GM12878 (cell line): ENCODE results near the gene ZSWIM3. TPM values are rescaled to one million over a fixed set of nuclear protein-coding genes. Genes with fewer than 3 reads are reported as not detected.

ENCODE experiments used
- ATAC-seq: fragments of 200-7000 bp; cut with Tn5 transposase; 3 replicates; pipeline ENCODE4 v1.9.1; 2020; ENCODE audit warnings: mild to moderate bottlenecking, moderate library complexity
- BruUV-seq: library from RNA; stranded (reverse); fragments of 400-500 nt; replicated peaks from 2 replicates; lab custom pipeline; 2021; lab: Mats Ljungman, UMichigan
- CTCF ChIA-PET: fragments of 300-600 bp; sonication (Branson Sonifier 250); formaldehyde crosslinking; extraction: SDS; loops from one replicate; lab custom pipeline; 2021; ENCODE audit warnings: inconsistent platforms; lab: Yijun Ruan, JAX
- POLR2A ChIA-PET: fragments of 350-600 bp; formaldehyde crosslinking; extraction: SDS; loops from one replicate; lab custom pipeline; 2021; ENCODE audit warnings: inconsistent platforms; lab: Charles Lee
- RAD21 ChIA-PET: fragments of 300-600 bp; sonication (Branson Sonifier 250); formaldehyde crosslinking; loops from one replicate; lab custom pipeline; 2023; ENCODE audit warnings: antibody characterized with exemption; ENCODE audit not compliant: unreplicated experiment; lab: Charles Lee
- SMC1A ChIA-PET: fragments of 300-600 bp; sonication (Branson Sonifier 250); formaldehyde crosslinking; loops from one replicate; lab custom pipeline; 2023; ENCODE audit not compliant: unreplicated experiment, uncharacterized antibody; lab: Charles Lee
- DNase-seq: peaks from one replicate; pipeline ENCODE4 v3.0.0-alpha.2; 2011; ENCODE audit warnings: low read depth, low spot score
- FAIRE-seq: peaks from 3 replicates; lab custom pipeline; 2011; peaks lifted over from hg19 to GRCh38; lab: Jason Lieb, UNC
- H2AFZ ChIP-seq: 2 replicates; pipeline ENCODE4 v1.6.0; 2011; ENCODE audit warnings: low read depth, low read length, control low read depth; ENCODE audit not compliant: control insufficient read depth
- H3K27ac ChIP-seq: 2 replicates; pipeline ENCODE4 v1.5.1; 2011; ENCODE audit warnings: control low read depth; ENCODE audit not compliant: control insufficient read depth, insufficient read depth
- H3K27me3 ChIP-seq, 2 experiments: replicated peaks in 1 of 2; 2 replicates each; pipeline versions ENCODE4 v1.6.0 to v1.6.1; 2011; ENCODE audit warnings: low read length in 1 of 2; ENCODE audit not compliant: control insufficient read depth in 2 of 2, insufficient read depth in 2 of 2
- H3K36me3 ChIP-seq, 2 experiments: 2 replicates each; pipeline ENCODE4 v1.5.1; 2011; ENCODE audit warnings: low read length in 1 of 2; ENCODE audit not compliant: control insufficient read depth in 2 of 2, insufficient read depth in 2 of 2
- H3K4me1 ChIP-seq: 2 replicates; pipeline ENCODE4 v1.6.1; 2011; ENCODE audit warnings: mild to moderate bottlenecking, low read length, moderate library complexity, mixed read lengths; ENCODE audit not compliant: control insufficient read depth, insufficient read depth
- H3K4me2 ChIP-seq: 2 replicates; pipeline ENCODE4 v1.6.0; 2011; ENCODE audit warnings: control low read depth; ENCODE audit not compliant: control insufficient read depth, insufficient read depth
- H3K4me3 ChIP-seq: fragments of 200-600 bp; sonication (generic); 2 replicates; pipeline ENCODE4 v1.5.1; 2016
- H3K79me2 ChIP-seq: 2 replicates; pipeline ENCODE4 v1.6.0; 2011; ENCODE audit warnings: low read length; ENCODE audit not compliant: control insufficient read depth, insufficient read depth
- H3K9ac ChIP-seq: 2 replicates; pipeline ENCODE4 v1.8.0; 2011; ENCODE audit warnings: low read length, control low read depth, mixed read lengths; ENCODE audit not compliant: control insufficient read depth, insufficient read depth
- H3K9me3 ChIP-seq: replicated peaks from 3 replicates; pipeline ENCODE4 v1.5.1; 2011; ENCODE audit warnings: mild to moderate bottlenecking, low read length; ENCODE audit not compliant: control insufficient read depth, insufficient read depth
- H4K20me1 ChIP-seq: 2 replicates; pipeline ENCODE4 v1.6.0; 2011; ENCODE audit not compliant: control insufficient read depth, insufficient read depth
- CREB1 ChIP-seq: IDR thresholded peaks from 2 replicates; pipeline ENCODE4 v1.6.1; 2012; ENCODE audit warnings: low read depth, mild to moderate bottlenecking, inconsistent platforms
- CREM ChIP-seq: IDR thresholded peaks from 2 replicates; pipeline ENCODE4 v1.6.1; 2014; ENCODE audit warnings: antibody characterized with exemption, low read depth
- FOXM1 ChIP-seq: IDR thresholded peaks from 2 replicates; pipeline ENCODE4 v1.6.1; 2012; ENCODE audit warnings: low read depth, mild to moderate bottlenecking, inconsistent platforms, low read length, moderate library complexity
- MAX ChIP-seq: IDR thresholded peaks from 2 replicates; pipeline ENCODE4 v1.6.1; 2012; ENCODE audit warnings: low read depth, low read length, improper control_type of control experiment
- MYC ChIP-seq: IDR thresholded peaks from 2 replicates; pipeline ENCODE4 v1.6.1; 2011; ENCODE audit warnings: mild to moderate bottlenecking, low read length, moderate library complexity, inconsistent platforms; ENCODE audit not compliant: insufficient read depth, insufficient replicate concordance, insufficient read length, severe bottlenecking
- NBN ChIP-seq: fragments of 450-650 bp; IDR thresholded peaks from 2 replicates; pipeline ENCODE4 v1.6.1; 2016
- NFIC ChIP-seq: IDR thresholded peaks from 2 replicates; pipeline ENCODE4 v1.6.1; 2012; ENCODE audit warnings: low read depth, mild to moderate bottlenecking, inconsistent platforms, low read length, moderate library complexity
- SMC3 ChIP-seq: IDR thresholded peaks from 2 replicates; pipeline ENCODE4 v1.6.1; 2011; ENCODE audit warnings: low read length, improper control_type of control experiment, borderline replicate concordance
- SREBF1 ChIP-seq: IDR thresholded peaks from 2 replicates; pipeline ENCODE4 v1.6.1; 2012; ENCODE audit warnings: mild to moderate bottlenecking, low read length
- SUPT20H ChIP-seq: IDR thresholded peaks from 2 replicates; pipeline ENCODE4 v1.6.1; 2011; ENCODE audit warnings: low read depth, mild to moderate bottlenecking, low read length, moderate library complexity, borderline replicate concordance; ENCODE audit not compliant: control insufficient read depth
- USF1 ChIP-seq: IDR thresholded peaks from 2 replicates; pipeline ENCODE4 v1.6.1; 2011; ENCODE audit warnings: borderline replicate concordance, low read depth, mild to moderate bottlenecking, moderate library complexity, mixed read lengths, low read length; ENCODE audit not compliant: insufficient read depth; ENCODE audit errors: extremely low read length
- WRNIP1 ChIP-seq: IDR thresholded peaks from 2 replicates; pipeline ENCODE4 v1.6.1; 2011; ENCODE audit warnings: low read depth, low read length, improper control_type of control experiment, borderline replicate concordance
- ZNF384 ChIP-seq: IDR thresholded peaks from 2 replicates; pipeline ENCODE4 v1.6.1; 2012; ENCODE audit warnings: low read depth, mild to moderate bottlenecking, low read length, improper control_type of control experiment, borderline replicate concordance
- ZZZ3 ChIP-seq: IDR thresholded peaks from 2 replicates; pipeline ENCODE4 v1.6.1; 2011; ENCODE audit warnings: low read depth; ENCODE audit not compliant: control insufficient read depth, insufficient read length
- WGBS: methylation state at CpG from one replicate; pipeline ENCODE4 v1.1.6; 2016; ENCODE audit warnings: low lambda C conversion rate; ENCODE audit not compliant: insufficient replicate concordance, insufficient coverage; ENCODE audit errors: missing lambda C conversion rate; 5-methylcytosine and 5-hydroxymethylcytosine counted together
- in situ Hi-C: fragments of 300-500 bp; cut with MboI; formaldehyde crosslinking; loops from 9 replicates; pipeline ENCODE4 v1.14.3; 2018; ENCODE audit warnings: mixed read lengths
- intact Hi-C: fragments of 100-400 bp; cut with micrococcal nuclease; formaldehyde crosslinking; loops from one replicate; pipeline ENCODE4 v1.14.2; 2022; ENCODE audit not compliant: unreplicated experiment
- polyA plus RNA-seq, 11 experiments: library from polyadenylated mRNA; depleted of rRNA in 4 of 11; unstranded in 6 of 11; stranded (reverse) in 5 of 11; fragments of >200 nt; fragmentation: Nextera tagmentation in 4 of 11; fragmentation: Illumina TruSeq in 1 of 11; extraction: Ambion mirVana in 4 of 11; extraction: Trizol in 1 of 11; gene quantifications; 1 replicate in 1 of 11; 2 replicates in 10 of 11; pipeline versions ENCODE4 v1.2.1 to v1.2.3, GENCODE V29; 2011 to 2016; ENCODE audit warnings: inconsistent platforms in 2 of 11, missing spikeins in 2 of 11, low read depth in 1 of 11
- total RNA-seq, 4 experiments: library from RNA; depleted of rRNA in 3 of 4; stranded (reverse); fragments of >200 nt in 3 of 4; fragmentation: Illumina TruSeq in 1 of 4; extraction: Trizol in 1 of 4; gene quantifications; 2 replicates each; pipeline versions ENCODE4 v1.2.1 to v1.2.3, GENCODE V29; 2013 to 2021
- TF ChIP-seq, protein P1 (sequence below), 3 experiments: IDR thresholded peaks in 2 of 3; conservative IDR thresholded peaks in 1 of 3; 2 replicates each; pipeline ENCODE4 v1.5.1; 2011; ENCODE audit warnings: low read depth in 3 of 3, low read length in 3 of 3, mild to moderate bottlenecking in 3 of 3, control low read depth in 2 of 3, moderate library complexity in 2 of 3, inconsistent platforms in 1 of 3, mixed read lengths in 1 of 3; ENCODE audit not compliant: control insufficient read depth in 2 of 3, insufficient read depth in 1 of 3; ENCODE audit errors: extremely low read depth in 1 of 3
- TF ChIP-seq, protein P2 (sequence below): fragments of 450-650 bp; IDR thresholded peaks from 2 replicates; pipeline ENCODE4 v1.6.1; 2017; ENCODE audit warnings: antibody characterized with exemption, mild to moderate bottlenecking, moderate library complexity

Gene ZSWIM3
- total and polyA plus RNA-seq, 10 of the 15 experiments (the other 5 are each of a cell fraction or from before 2014, with no cell fraction given): 1.6 to 5.1 (median 4.2) TPM

GRCh38 chr20:45821947-45822346 is 35.5 kb upstream of the ZSWIM3 start:
- Histone ChIP-seq H3K4me3 (no peak overlapping the region), H3K27ac (no peak overlapping the region), H3K9ac (no peak overlapping the region), H3K27me3 (no peaks in the 10 kb centered on the region; a peak in 2 of 4 replicates), H3K4me1 (peaks cover 5% of the 10 kb centered on the region; the same call in 1 of the 2 replicates), H3K9me3 (no peaks in the 10 kb centered on the region), H3K79me2 (no peaks in the 10 kb centered on the region), H4K20me1 (no peaks in the 10 kb centered on the region), H3K36me3 (peaks cover 1 to 5% of the 10 kb centered on the region in 2 experiments; a peak in 1 of 4 replicates), H3K4me2 (no peak overlapping the region), H2AFZ (no peak overlapping the region)
- CTCF ChIA-PET: interaction anchor here (0.8 to 1.9 kb wide), 4 partner anchors 23 to 140 kb away, joined by 3 to 8 read pairs (median 7); partner anchors contain the start of genes ACOT8, CTSA and NEURL2
- BruUV-seq: no TSS peak
- in situ Hi-C loops (loop anchor here (25.0 kb wide), 1 partner anchor 540 kb away; no protein-coding TSS in a partner anchor), intact Hi-C loops (no loop called here)
- 57% methylated on average over 2 of the region's 2 CpGs for WGBS
- FAIRE-seq (no peak), DNase-seq (no peak), ATAC-seq (no peak)
- RAD21 ChIA-PET: no interaction called here
- POLR2A ChIA-PET: interaction anchor here (0.9 kb wide), 1 partner anchor 9 kb away, joined by 5 read pairs; no protein-coding TSS in a partner anchor
- SMC1A ChIA-PET: no interaction called here
- no peak for TF ChIP-seq SREBF1
- no peak for TF ChIP-seq MAX
- TF ChIP-seq USF1: no peak
- TF ChIP-seq CREB1: no peak
- TF ChIP-seq WRNIP1: no peak
- no peak for TF ChIP-seq ZZZ3
- TF ChIP-seq, protein P1, sequence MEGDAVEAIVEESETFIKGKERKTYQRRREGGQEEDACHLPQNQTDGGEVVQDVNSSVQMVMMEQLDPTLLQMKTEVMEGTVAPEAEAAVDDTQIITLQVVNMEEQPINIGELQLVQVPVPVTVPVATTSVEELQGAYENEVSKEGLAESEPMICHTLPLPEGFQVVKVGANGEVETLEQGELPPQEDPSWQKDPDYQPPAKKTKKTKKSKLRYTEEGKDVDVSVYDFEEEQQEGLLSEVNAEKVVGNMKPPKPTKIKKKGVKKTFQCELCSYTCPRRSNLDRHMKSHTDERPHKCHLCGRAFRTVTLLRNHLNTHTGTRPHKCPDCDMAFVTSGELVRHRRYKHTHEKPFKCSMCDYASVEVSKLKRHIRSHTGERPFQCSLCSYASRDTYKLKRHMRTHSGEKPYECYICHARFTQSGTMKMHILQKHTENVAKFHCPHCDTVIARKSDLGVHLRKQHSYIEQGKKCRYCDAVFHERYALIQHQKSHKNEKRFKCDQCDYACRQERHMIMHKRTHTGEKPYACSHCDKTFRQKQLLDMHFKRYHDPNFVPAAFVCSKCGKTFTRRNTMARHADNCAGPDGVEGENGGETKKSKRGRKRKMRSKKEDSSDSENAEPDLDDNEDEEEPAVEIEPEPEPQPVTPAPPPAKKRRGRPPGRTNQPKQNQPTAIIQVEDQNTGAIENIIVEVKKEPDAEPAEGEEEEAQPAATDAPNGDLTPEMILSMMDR (IDR thresholded peaks at IDR 0.05 in 2 of 3, conservative IDR thresholded peaks at IDR 0.05 in 1 of 3; ENCODE audit: control insufficient read depth in 2 of 3, extremely low read depth in 1 of 3, insufficient read depth in 1 of 3, low read depth in 3 of 3, low read length in 3 of 3): no peak
- no peak for TF ChIP-seq SMC3
- no peak for TF ChIP-seq NFIC
- TF ChIP-seq NBN: no peak
- no peak for TF ChIP-seq FOXM1
- no peak for TF ChIP-seq ZNF384
- TF ChIP-seq MYC: no peak
- no peak for TF ChIP-seq SUPT20H
- TF ChIP-seq, protein P2, sequence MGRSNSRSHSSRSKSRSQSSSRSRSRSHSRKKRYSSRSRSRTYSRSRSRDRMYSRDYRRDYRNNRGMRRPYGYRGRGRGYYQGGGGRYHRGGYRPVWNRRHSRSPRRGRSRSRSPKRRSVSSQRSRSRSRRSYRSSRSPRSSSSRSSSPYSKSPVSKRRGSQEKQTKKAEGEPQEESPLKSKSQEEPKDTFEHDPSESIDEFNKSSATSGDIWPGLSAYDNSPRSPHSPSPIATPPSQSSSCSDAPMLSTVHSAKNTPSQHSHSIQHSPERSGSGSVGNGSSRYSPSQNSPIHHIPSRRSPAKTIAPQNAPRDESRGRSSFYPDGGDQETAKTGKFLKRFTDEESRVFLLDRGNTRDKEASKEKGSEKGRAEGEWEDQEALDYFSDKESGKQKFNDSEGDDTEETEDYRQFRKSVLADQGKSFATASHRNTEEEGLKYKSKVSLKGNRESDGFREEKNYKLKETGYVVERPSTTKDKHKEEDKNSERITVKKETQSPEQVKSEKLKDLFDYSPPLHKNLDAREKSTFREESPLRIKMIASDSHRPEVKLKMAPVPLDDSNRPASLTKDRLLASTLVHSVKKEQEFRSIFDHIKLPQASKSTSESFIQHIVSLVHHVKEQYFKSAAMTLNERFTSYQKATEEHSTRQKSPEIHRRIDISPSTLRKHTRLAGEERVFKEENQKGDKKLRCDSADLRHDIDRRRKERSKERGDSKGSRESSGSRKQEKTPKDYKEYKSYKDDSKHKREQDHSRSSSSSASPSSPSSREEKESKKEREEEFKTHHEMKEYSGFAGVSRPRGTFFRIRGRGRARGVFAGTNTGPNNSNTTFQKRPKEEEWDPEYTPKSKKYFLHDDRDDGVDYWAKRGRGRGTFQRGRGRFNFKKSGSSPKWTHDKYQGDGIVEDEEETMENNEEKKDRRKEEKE: no peak
- no peak for TF ChIP-seq CREM
